ENCODE measurements around the gene ADAM22. TPM values are rescaled to one million over a fixed set of nuclear protein-coding genes. Genes with fewer than 3 reads are reported as not detected.

ADAM22 gene
- total and polyA plus RNA-seq, 2 experiments from 2014 or later = 0.09 to 0.54 TPM

GRCh38 chr7:88015309-88015708 lies 81.3 kb downstream of the ADAM22 start:
- Histone ChIP-seq H3K4me2 (ENCODE audit: unreplicated experiment) (no peak overlapping the region), H3K4me3 (no peak overlapping the region), H3K79me2 (ENCODE audit: insufficient read depth) (no peaks in the 10 kb centered on the region), H3K4me1 (ENCODE audit: insufficient read depth) (no peaks in the 10 kb centered on the region), H2AFZ (no peak overlapping the region), H3K27me3 (replicated peaks; ENCODE audit: insufficient read depth) (no peaks in the 10 kb centered on the region), H3K27ac (no peak overlapping the region), H4K20me1 (ENCODE audit: insufficient read depth) (no peaks in the 10 kb centered on the region), H3K9me3 (ENCODE audit: low read depth) (no peaks in the 10 kb centered on the region), H3K36me3 (ENCODE audit: low read depth) (no peaks in the 10 kb centered on the region), H3F3A (ENCODE audit: insufficient read depth) (no peaks in the 10 kb centered on the region), H3K9ac (no peak overlapping the region), H3K9me2 (ENCODE audit: insufficient read depth) (no peaks in the 10 kb centered on the region)
- WGBS, 2 experiments (ENCODE audit: low coverage in 1 of 2, low lambda C conversion rate in 2 of 2, missing lambda C conversion rate in 2 of 2) = 0 to 8% methylated on average over 1 of the region's 1 CpG
- no peak for DNase-seq
- in situ Hi-C loops (cut with MboI) = no loop called here
- TF ChIP-seq EZH2phosphoT487 (IDR thresholded peaks at IDR 0.05; ENCODE audit: insufficient read depth, low read depth) = no peak
- TF ChIP-seq EZH2 (IDR thresholded peaks at IDR 0.05; ENCODE audit: insufficient read depth, poor library complexity, severe bottlenecking) = no peak

- H3K4me2 ChIP-seq (ENCODE audit: unreplicated experiment) = no peak overlapping the region
- in situ Hi-C loops (cut with MboI) = no loop called here
- 0 out of 2 replicates have a peak, but pooled peaks cover 6% of the 10 kb centered on the region for H3K4me1 ChIP-seq (ENCODE audit: insufficient read depth)
- H3F3A ChIP-seq (ENCODE audit: insufficient read depth) = no peaks in the 10 kb centered on the region
- H3K79me2 ChIP-seq (ENCODE audit: insufficient read depth) = no peaks in the 10 kb centered on the region
- no peak overlapping the region for H3K27ac ChIP-seq
- H2AFZ ChIP-seq = no peak overlapping the region
- H3K9ac ChIP-seq = no peak overlapping the region
- no peak overlapping the region for H3K4me3 ChIP-seq
- DNase-seq = no peak
- TF ChIP-seq EZH2 (IDR thresholded peaks at IDR 0.05; ENCODE audit: insufficient read depth, poor library complexity, severe bottlenecking) (no peak), EZH2phosphoT487 (IDR thresholded peaks at IDR 0.05; ENCODE audit: insufficient read depth, low read depth) (no peak)
- H3K9me3 ChIP-seq (ENCODE audit: low read depth) = no peaks in the 10 kb centered on the region
- H3K27me3 ChIP-seq (replicated peaks; ENCODE audit: insufficient read depth) = no peaks in the 10 kb centered on the region
- no peaks in the 10 kb centered on the region for H3K36me3 ChIP-seq (ENCODE audit: low read depth)
- H4K20me1 ChIP-seq (ENCODE audit: insufficient read depth) = no peaks in the 10 kb centered on the region
- no peaks in the 10 kb centered on the region for H3K9me2 ChIP-seq (ENCODE audit: insufficient read depth)
- WGBS, 2 experiments (ENCODE audit: low coverage in 1 of 2, low lambda C conversion rate in 2 of 2, missing lambda C conversion rate in 2 of 2) = 73 to 91% methylated on average over 1 of the region's 1 CpG
Observed at GRCh38 chr7:88018501-88018900, 84.5 kb downstream of the ADAM22 start.

GRCh38 chr7:88020953-88021665 lies 87.1 kb downstream of the ADAM22 start:
- no peak overlapping the region for H3K4me3 ChIP-seq
- WGBS, 2 experiments (ENCODE audit: low coverage in 1 of 2, low lambda C conversion rate in 2 of 2, missing lambda C conversion rate in 2 of 2) = 23 to 36% methylated on average over 2 of the region's 2 CpGs
- no peaks in the 10 kb centered on the region for H3K9me2 ChIP-seq (ENCODE audit: insufficient read depth)
- H3K36me3 ChIP-seq (ENCODE audit: low read depth) = no peaks in the 10 kb centered on the region
- no peaks in the 10 kb centered on the region for H3K79me2 ChIP-seq (ENCODE audit: insufficient read depth)
- no peaks in the 10 kb centered on the region for H3K27me3 ChIP-seq (replicated peaks; ENCODE audit: insufficient read depth)
- DNase-seq = no peak
- in situ Hi-C loops (cut with MboI) = no loop called here
- no peaks in the 10 kb centered on the region for H3K9me3 ChIP-seq (ENCODE audit: low read depth)
- 0 out of 2 replicates have a peak, but pooled peaks cover 6% of the 10 kb centered on the region for H3K4me1 ChIP-seq (ENCODE audit: insufficient read depth)
- no peak for TF ChIP-seq EZH2phosphoT487 (IDR thresholded peaks at IDR 0.05; ENCODE audit: insufficient read depth, low read depth)
- no peak for TF ChIP-seq EZH2 (IDR thresholded peaks at IDR 0.05; ENCODE audit: insufficient read depth, poor library complexity, severe bottlenecking)
- H3F3A ChIP-seq (ENCODE audit: insufficient read depth) = no peaks in the 10 kb centered on the region
- no peak overlapping the region for H2AFZ ChIP-seq
- H3K27ac ChIP-seq = no peak overlapping the region
- no peak overlapping the region for H3K9ac ChIP-seq
- H4K20me1 ChIP-seq (ENCODE audit: insufficient read depth) = no peaks in the 10 kb centered on the region
- H3K4me2 ChIP-seq (ENCODE audit: unreplicated experiment) = no peak overlapping the region

GRCh38 chr7:88027724-88028123 lies 93.7 kb downstream of the ADAM22 start:
- in situ Hi-C loops (cut with MboI) = no loop called here
- Histone ChIP-seq H3K9ac (no peak overlapping the region), H3F3A (ENCODE audit: insufficient read depth) (no peaks in the 10 kb centered on the region), H3K27me3 (replicated peaks; ENCODE audit: insufficient read depth) (no peaks in the 10 kb centered on the region), H3K9me3 (ENCODE audit: low read depth) (no peaks in the 10 kb centered on the region), H3K27ac (no peak overlapping the region), H3K9me2 (ENCODE audit: insufficient read depth) (no peaks in the 10 kb centered on the region), H3K36me3 (ENCODE audit: low read depth) (no peaks in the 10 kb centered on the region), H3K4me3 (no peak overlapping the region), H3K4me2 (ENCODE audit: unreplicated experiment) (no peak overlapping the region), H2AFZ (no peak overlapping the region), H4K20me1 (ENCODE audit: insufficient read depth) (no peaks in the 10 kb centered on the region), H3K79me2 (ENCODE audit: insufficient read depth) (no peaks in the 10 kb centered on the region), H3K4me1 (ENCODE audit: insufficient read depth) (no peaks in the 10 kb centered on the region)
- DNase-seq = no peak
- WGBS, 2 experiments (ENCODE audit: low coverage in 1 of 2, low lambda C conversion rate in 2 of 2, missing lambda C conversion rate in 2 of 2) = 51 to 57% methylated on average over 2 of the region's 2 CpGs
- no peak for TF ChIP-seq EZH2phosphoT487 (IDR thresholded peaks at IDR 0.05; ENCODE audit: insufficient read depth, low read depth)
- no peak for TF ChIP-seq EZH2 (IDR thresholded peaks at IDR 0.05; ENCODE audit: insufficient read depth, poor library complexity, severe bottlenecking)

Data from GM23248 (cell line).